Measurements from ENCODE around the gene TIMP4. TPM values are rescaled to one million over a fixed set of nuclear protein-coding genes. Genes with fewer than 3 reads are reported as not detected.

TIMP4 gene
- total and polyA plus RNA-seq, 2 of the 4 experiments (the other 2 are of a cell fraction) = 0.39 to 0.54 TPM

- H3K18ac ChIP-seq (ENCODE audit: low read depth, low read length) = no peak overlapping the region
- no peaks in the 10 kb centered on the region for H3K36me3 ChIP-seq (ENCODE audit: control insufficient read depth, insufficient read depth, low read length)
- H2BK120ac ChIP-seq (ENCODE audit: low read depth, low read length) = no peak overlapping the region
- peaks cover 12% of the 10 kb centered on the region for H3K27me3 ChIP-seq (ENCODE audit: control insufficient read depth, insufficient read depth, low read length)
- no peaks in the 10 kb centered on the region for H3K9me3 ChIP-seq (ENCODE audit: control insufficient read depth, insufficient read depth, low read length)
- no peak overlapping the region for H2BK20ac ChIP-seq (ENCODE audit: low read depth, low read length)
- H4K8ac ChIP-seq (ENCODE audit: low read depth in 2 of 2, low read length in 2 of 2) = no peak overlapping the region
- H2BK5ac ChIP-seq (ENCODE audit: low read depth, low read length, poor library complexity, severe bottlenecking) = no peak overlapping the region
- H3K56ac ChIP-seq (ENCODE audit: extremely low read depth, insufficient read depth, low read length) = no peak overlapping the region
- no peaks in the 10 kb centered on the region for H3K9me1 ChIP-seq (ENCODE audit: insufficient read depth, low read length)
- H2BK15ac ChIP-seq (ENCODE audit: low read depth, low read length) = no peak overlapping the region
- H4K91ac ChIP-seq (ENCODE audit: insufficient read depth, low read depth, low read length) = no peak overlapping the region
- no CpG with 5 or more reads among the region's 3 CpGs for WGBS, 2 experiments (ENCODE audit: extremely low coverage in 2 of 2, insufficient read length in 1 of 2)
- H3K4ac ChIP-seq (ENCODE audit: low read depth, low read length) = no peak overlapping the region
- H3K9ac ChIP-seq (ENCODE audit: low read depth, low read length) = no peak overlapping the region
- H3K14ac ChIP-seq (replicated peaks; ENCODE audit: low read depth, low read length) = no peak overlapping the region
- POLR2A ChIA-PET (ENCODE audit: unreplicated experiment) = no interaction called here
- no peak overlapping the region for H3K4me3 ChIP-seq (ENCODE audit: insufficient read depth, low read depth, low read length)
- H2AK5ac ChIP-seq (ENCODE audit: low read depth, low read length) = no peak overlapping the region
- H2AK9ac ChIP-seq (replicated peaks; ENCODE audit: low read depth, low read length, poor library complexity) = no peak overlapping the region
- intact Hi-C loops (cut with micrococcal nuclease) = loop anchor here (5.0 kb wide), 2 partner anchors 171 to 441 kb away; no protein-coding TSS in a partner anchor
- no peaks in the 10 kb centered on the region for H4K20me1 ChIP-seq (ENCODE audit: insufficient read depth, low read length)
- in situ Hi-C loops (cut with MboI; ENCODE audit: low sequenced_read_pairs) = loop anchor here (5.0 to 25.0 kb wide), 3 partner anchors 41 to 751 kb away; no protein-coding TSS in a partner anchor
- no peak for ATAC-seq (ENCODE audit: low read depth)
- H2AFZ ChIP-seq (replicated peaks; ENCODE audit: low read length, poor library complexity) = no peak overlapping the region
- H4K5ac ChIP-seq (ENCODE audit: low read depth, low read length) = no peak overlapping the region
- CTCF ChIA-PET = no interaction called here
- no peak for DNase-seq
- H3K23ac ChIP-seq (ENCODE audit: low read depth, low read length) = no peak overlapping the region
- no peaks in the 10 kb centered on the region for H3K4me1 ChIP-seq (ENCODE audit: control insufficient read depth, insufficient read depth, low read length)
- dilution Hi-C loops (cut with HindIII; ENCODE audit: low sequenced_read_pairs, unreplicated experiment) = no loop called here
- no peaks in the 10 kb centered on the region for H3K79me1 ChIP-seq (ENCODE audit: low read depth in 1 of 2, low read length in 2 of 2)
- TF ChIP-seq SMC3 (IDR thresholded peaks at IDR 0.05; ENCODE audit: low read depth, low read length) (no peak), USF2 (IDR thresholded peaks at IDR 0.05; ENCODE audit: low read depth, low read length) (no peak), POLR2A (IDR thresholded peaks at IDR 0.05; ENCODE audit: low read depth, low read length) (no peak), NFE2L2 (IDR thresholded peaks at IDR 0.05; ENCODE audit: low read depth, low read length) (no peak), ELK1 (IDR thresholded peaks at IDR 0.05; ENCODE audit: borderline replicate concordance, low read depth, low read length) (no peak), RFX5 (IDR thresholded peaks at IDR 0.05; ENCODE audit: low read depth, low read length) (no peak), CHD1 (IDR thresholded peaks at IDR 0.05; ENCODE audit: low read depth, low read length) (no peak), MXI1 (IDR thresholded peaks at IDR 0.05; ENCODE audit: borderline replicate concordance, low read depth, low read length) (no peak), FOS (IDR thresholded peaks at IDR 0.05; ENCODE audit: low read depth, low read length) (no peak)
- H3K4me2 ChIP-seq (ENCODE audit: low read depth, low read length) = no peak overlapping the region
- BruUV-seq (replicated peaks) = no TSS peak
- no peak overlapping the region for H3K27ac ChIP-seq (ENCODE audit: insufficient read depth, low read length)
Measured at GRCh38 chr3:12136371-12136770, 22.3 kb downstream of the TIMP4 start.
